ENCODE measurements around the gene FARP1. TPM values are rescaled to one million over a fixed set of nuclear protein-coding genes. Genes with fewer than 3 reads are reported as not detected.

The FARP1 gene
- polyA plus RNA-seq, 1 of the 3 experiments (the other 2 are of a cell fraction) = 12.0 TPM

DNA sequence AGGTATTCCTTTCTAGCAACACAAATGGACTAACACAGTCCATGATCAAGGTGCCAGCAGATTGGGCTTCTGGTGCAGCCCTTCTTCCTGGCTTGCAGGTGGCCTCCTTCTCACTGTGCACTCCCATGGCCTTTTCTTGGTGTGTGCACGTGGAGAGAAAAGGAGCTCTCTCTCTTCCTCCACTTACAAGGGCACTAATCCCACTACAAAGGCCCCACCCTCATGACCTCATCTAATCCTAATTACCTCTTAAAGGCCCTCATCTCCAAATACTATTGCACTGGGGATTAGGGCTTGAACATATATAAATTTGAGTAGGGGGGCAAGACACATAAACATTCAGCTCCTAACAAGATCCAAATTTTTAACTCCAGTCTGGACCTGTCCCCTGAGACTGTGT lies 19.7 kb upstream of the FARP1 start:
- no peak overlapping the region for H3K4me3 ChIP-seq (ENCODE audit: low read depth in 2 of 2, low read length in 1 of 2)
- H3K36me3 ChIP-seq (replicated peaks in 1 of 2; ENCODE audit: control insufficient read depth in 1 of 2, insufficient read depth in 2 of 2, low read length in 1 of 2) = no peaks in the 10 kb centered on the region
- no peaks in the 10 kb centered on the region for H3K9me2 ChIP-seq
- 42% methylated on average over 1 of the region's 1 CpG for WGBS (ENCODE audit: low lambda C conversion rate)
- H3K9ac ChIP-seq = no peak overlapping the region
- no peak overlapping the region for H2AFZ ChIP-seq (ENCODE audit: low read depth)
- H3K79me2 ChIP-seq (ENCODE audit: insufficient read depth) = no peaks in the 10 kb centered on the region
- no peaks in the 10 kb centered on the region for H3K4me1 ChIP-seq (ENCODE audit: control insufficient read depth in 1 of 2, insufficient read depth in 2 of 2, low read depth in 1 of 2, low read length in 1 of 2)
- H4K20me1 ChIP-seq (ENCODE audit: insufficient read depth) = no peaks in the 10 kb centered on the region
- no peaks in the 10 kb centered on the region for H3K9me3 ChIP-seq
- no peaks in the 10 kb centered on the region for H3F3A ChIP-seq (replicated peaks; ENCODE audit: insufficient read depth)
- no peak overlapping the region for H3K27ac ChIP-seq (ENCODE audit: low read depth in 2 of 2, low read length in 1 of 2)
- CTCF ChIA-PET = no interaction called here
- TF ChIP-seq NFIC (IDR thresholded peaks at IDR 0.05; ENCODE audit: borderline replicate concordance) (no peak), TAF1 (IDR thresholded peaks at IDR 0.05; ENCODE audit: borderline replicate concordance, low read depth, low read length) (no peak), JUND (IDR thresholded peaks at IDR 0.05) (no peak), GATA2 (CRISPR knock-in tag; IDR thresholded peaks at IDR 0.05) (no peak), RAD21 (IDR thresholded peaks at IDR 0.05; ENCODE audit: low read length) (no peak), GABPA (IDR thresholded peaks at IDR 0.05; ENCODE audit: low read depth) (no peak), TEAD4 (IDR thresholded peaks at IDR 0.05; ENCODE audit: borderline replicate concordance, insufficient read depth) (no peak), CHD2 (IDR thresholded peaks at IDR 0.05; ENCODE audit: low read length, partially characterized antibody) (no peak), NRF1 (IDR thresholded peaks at IDR 0.05; ENCODE audit: low read depth, low read length) (no peak), YY1 (IDR thresholded peaks at IDR 0.05; ENCODE audit: low read depth) (no peak), RCOR1 (IDR thresholded peaks at IDR 0.05; ENCODE audit: low read length) (no peak), EP300 (IDR thresholded peaks at IDR 0.05; ENCODE audit: borderline replicate concordance in 1 of 2, low read depth in 1 of 2, low read length in 1 of 2) (no peak), RXRA (IDR thresholded peaks at IDR 0.05; ENCODE audit: borderline replicate concordance, low read depth) (no peak), FOXM1 (IDR thresholded peaks at IDR 0.05; ENCODE audit: low read depth) (no peak), POLR2AphosphoS5 (IDR thresholded peaks at IDR 0.05; ENCODE audit: low read depth, low read length) (no peak), TCF12 (IDR thresholded peaks at IDR 0.05) (no peak)
- TF ChIP-seq, protein P1, sequence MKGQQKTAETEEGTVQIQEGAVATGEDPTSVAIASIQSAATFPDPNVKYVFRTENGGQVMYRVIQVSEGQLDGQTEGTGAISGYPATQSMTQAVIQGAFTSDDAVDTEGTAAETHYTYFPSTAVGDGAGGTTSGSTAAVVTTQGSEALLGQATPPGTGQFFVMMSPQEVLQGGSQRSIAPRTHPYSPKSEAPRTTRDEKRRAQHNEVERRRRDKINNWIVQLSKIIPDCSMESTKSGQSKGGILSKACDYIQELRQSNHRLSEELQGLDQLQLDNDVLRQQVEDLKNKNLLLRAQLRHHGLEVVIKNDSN (IDR thresholded peaks at IDR 0.05; ENCODE audit: borderline replicate concordance, low read depth) = no peak
- TF ChIP-seq, protein P2, sequence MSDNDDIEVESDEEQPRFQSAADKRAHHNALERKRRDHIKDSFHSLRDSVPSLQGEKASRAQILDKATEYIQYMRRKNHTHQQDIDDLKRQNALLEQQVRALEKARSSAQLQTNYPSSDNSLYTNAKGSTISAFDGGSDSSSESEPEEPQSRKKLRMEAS (IDR thresholded peaks at IDR 0.05; ENCODE audit: low read depth) = no peak
- TF ChIP-seq, protein P3, sequence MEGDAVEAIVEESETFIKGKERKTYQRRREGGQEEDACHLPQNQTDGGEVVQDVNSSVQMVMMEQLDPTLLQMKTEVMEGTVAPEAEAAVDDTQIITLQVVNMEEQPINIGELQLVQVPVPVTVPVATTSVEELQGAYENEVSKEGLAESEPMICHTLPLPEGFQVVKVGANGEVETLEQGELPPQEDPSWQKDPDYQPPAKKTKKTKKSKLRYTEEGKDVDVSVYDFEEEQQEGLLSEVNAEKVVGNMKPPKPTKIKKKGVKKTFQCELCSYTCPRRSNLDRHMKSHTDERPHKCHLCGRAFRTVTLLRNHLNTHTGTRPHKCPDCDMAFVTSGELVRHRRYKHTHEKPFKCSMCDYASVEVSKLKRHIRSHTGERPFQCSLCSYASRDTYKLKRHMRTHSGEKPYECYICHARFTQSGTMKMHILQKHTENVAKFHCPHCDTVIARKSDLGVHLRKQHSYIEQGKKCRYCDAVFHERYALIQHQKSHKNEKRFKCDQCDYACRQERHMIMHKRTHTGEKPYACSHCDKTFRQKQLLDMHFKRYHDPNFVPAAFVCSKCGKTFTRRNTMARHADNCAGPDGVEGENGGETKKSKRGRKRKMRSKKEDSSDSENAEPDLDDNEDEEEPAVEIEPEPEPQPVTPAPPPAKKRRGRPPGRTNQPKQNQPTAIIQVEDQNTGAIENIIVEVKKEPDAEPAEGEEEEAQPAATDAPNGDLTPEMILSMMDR (IDR thresholded peaks at IDR 0.05) = no peak
- no peaks in the 10 kb centered on the region for H3K27me3 ChIP-seq (ENCODE audit: insufficient read depth)
- POLR2A ChIA-PET = no interaction called here
- DNase-seq = no peak
- H3K4me2 ChIP-seq = no peak overlapping the region
